Fibroblast of skin of abdomen (primary cell): ENCODE data around the gene BEST3.
A peak's percentile ranks its signal among the peaks of the same experiment; 100 is the strongest.

Experiments
- DNase-seq: peaks from one replicate; pipeline ENCODE4 v3.0.0-alpha.2; 2013

Gene BEST3

GRCh38 chr12:69688021-69688420 is 11.1 kb downstream of the BEST3 start:
- peak; percentile 57 for DNase-seq

DNA sequence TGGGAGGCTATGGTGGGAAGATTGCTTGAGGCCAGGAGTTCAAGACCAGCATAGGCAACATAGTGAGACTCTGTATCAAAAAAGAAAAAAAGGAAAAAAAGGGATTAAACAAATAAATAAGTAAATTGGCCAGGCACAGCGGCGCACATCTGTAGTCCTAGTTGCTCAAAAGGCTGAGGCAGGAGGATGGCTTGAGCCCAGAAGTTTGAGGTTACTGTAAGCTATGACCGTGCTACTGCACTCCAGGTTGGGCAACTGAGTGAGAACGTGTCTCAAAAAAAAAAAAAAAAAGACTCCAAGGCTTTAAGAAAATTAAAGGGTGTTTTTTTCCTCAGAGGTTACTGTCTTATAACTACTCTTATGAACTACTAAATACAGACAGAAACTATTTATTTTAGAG is 11.7 kb downstream of the BEST3 start:
- peak; percentile 12 for DNase-seq

GRCh38 chr12:69686731-69687130 is 12.4 kb downstream of the BEST3 start:
- DNase-seq, result no peak

DNA sequence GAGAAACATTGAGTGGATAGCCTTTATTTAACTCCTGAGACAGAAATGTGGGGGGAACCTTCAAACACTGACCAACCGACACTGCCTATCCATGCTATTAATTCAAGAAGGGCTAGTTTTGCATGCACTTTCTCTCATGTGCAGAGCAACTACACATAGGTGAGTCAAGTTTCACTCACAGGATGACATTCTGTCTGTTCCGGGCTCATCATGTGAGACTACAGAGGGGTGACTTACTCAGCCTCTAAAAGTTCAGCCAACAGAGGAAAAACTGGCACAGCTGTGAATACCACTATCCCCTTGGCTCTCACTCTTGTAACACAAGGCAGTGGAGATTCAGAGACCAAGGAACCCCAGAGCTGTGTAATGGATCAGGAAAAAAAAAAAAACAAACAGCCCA is 13.3 kb downstream of the BEST3 start:
- DNase-seq, result peak; percentile 53

DNA sequence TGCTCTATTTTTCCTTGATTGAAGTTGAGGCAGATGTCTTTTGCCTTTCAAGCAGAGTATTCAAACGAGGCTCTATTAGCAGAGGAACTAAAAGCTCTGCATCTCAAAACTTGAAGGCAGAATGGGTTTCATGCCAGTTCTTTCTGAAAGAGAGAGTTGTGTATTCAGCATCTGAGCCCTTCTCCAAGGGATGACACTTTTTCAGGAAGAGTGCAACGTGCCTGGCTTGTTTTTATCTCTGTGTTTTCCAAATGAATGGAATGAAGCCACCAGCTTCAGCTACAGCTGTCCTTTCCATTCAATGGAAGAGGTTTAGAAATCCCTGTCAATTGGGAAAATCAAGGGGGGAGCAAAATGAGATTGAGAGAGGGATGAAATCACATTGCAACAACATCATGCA is 14.6 kb downstream of the BEST3 start:
- no peak for DNase-seq

- DNase-seq, result no peak
These were observed 16.9 kb downstream of the BEST3 start for GRCh38 chr12:69682110-69682755.

- DNase-seq, result peak; percentile 32
These were observed 20.0 kb downstream of the BEST3 start for GRCh38 chr12:69679119-69679518.

GRCh38 chr12:69676257-69677012 is 22.7 kb downstream of the BEST3 start:
- peak; percentile 33 for DNase-seq

GRCh38 chr12:69672195-69672594 is 26.9 kb downstream of the BEST3 start:
- no peak for DNase-seq

DNA sequence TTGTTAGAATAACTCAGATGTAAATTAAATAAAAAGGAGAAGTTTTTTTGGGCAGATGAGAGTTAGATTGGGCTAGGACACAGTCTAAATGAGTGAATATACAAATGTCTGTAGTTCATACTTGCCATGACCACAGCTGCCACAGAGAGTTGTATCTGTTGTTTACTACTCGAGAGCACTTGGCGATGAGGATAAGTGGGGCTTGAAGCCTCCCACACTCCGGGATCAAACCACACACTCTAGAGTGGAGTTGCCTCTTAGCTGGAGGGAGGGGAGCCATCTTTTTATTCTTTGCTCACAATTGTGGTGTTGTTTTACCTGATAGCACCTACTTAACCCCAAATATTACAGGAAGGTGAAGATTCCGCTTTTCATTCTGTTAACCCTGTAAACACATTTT is 27.5 kb downstream of the BEST3 start:
- DNase-seq, result no peak

GRCh38 chr12:69666798-69667197 is 32.3 kb downstream of the BEST3 start:
- no peak for DNase-seq

- DNase-seq, result peak; percentile 8
These were observed 34.1 kb downstream of the BEST3 start for GRCh38 chr12:69664930-69665377.

DNA sequence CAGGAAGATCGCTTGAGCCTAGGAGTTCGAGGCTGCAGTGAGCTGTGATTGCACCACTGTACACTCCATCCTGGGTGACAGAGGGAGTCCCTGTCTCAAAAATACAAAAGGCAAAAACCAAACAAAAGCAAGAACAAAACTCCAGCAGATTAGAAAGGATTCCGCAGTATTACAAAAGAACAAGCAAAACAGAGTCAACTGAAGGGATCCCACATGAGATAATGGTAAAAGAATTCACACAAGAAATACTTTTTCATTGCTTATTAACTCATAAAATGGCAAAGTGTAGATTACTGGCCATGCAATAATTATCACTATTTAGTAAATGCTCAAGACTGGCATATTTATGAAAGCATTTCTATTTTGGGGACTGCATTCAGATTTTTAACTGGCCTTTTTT is 35.4 kb downstream of the BEST3 start:
- no peak for DNase-seq

- DNase-seq, result no peak
These were observed 36.3 kb downstream of the BEST3 start for GRCh38 chr12:69662764-69663163.

DNA sequence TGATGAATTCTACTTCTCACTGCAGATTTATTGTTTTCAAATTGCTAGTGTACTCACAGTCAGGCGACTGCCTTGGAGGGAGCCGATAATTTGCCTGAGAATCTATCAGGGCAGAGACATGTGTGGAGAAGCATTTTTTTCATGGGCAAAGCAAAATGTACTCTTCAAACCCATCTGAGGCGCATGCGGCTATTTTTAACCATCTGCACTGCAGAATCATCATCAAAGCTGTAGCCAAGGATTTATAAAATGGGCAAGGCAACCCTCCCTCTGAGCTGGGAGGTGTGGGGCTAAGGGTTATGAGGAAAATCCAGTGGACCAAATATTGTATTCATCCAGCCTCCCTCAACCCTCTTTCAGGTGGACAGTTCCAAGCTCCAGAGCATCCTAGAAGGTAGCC is 37.7 kb downstream of the BEST3 start:
- no peak for DNase-seq

DNA sequence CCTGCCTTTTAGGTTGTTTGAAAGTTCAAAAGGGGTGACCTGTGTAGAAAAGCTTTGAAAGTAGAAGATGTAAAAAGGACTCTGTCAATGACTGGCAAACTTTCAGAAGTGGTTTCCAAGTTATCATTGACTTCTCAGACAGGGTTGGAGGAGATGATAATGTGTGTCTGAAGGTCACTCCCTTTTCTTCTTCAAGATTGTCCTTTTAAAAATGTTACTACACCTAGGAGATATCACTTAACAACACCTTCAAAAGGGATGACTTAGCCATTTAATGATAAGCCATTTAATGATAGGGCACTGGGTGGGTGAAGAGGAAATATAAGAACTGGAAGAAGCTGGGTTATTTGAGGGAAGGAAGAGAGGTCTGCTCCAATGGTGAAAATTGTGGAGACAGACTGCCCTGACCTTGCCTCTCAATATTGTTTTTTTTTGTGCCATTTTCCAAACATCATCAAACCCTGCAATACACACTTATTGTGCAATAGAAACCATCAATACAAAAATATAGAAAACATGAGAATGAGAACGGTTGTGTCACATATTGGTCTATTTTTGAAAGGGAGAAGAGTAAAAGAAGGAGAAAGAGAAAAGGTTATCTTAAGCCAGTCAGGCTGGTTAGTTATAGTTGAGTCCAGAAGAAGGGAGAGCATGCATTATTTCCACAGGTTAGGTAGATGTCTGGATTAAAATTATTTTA is 38.8 kb downstream of the BEST3 start:
- DNase-seq, result no peak

- DNase-seq, result no peak
These were observed 40.9 kb downstream of the BEST3 start for GRCh38 chr12:69658203-69658602.

DNA sequence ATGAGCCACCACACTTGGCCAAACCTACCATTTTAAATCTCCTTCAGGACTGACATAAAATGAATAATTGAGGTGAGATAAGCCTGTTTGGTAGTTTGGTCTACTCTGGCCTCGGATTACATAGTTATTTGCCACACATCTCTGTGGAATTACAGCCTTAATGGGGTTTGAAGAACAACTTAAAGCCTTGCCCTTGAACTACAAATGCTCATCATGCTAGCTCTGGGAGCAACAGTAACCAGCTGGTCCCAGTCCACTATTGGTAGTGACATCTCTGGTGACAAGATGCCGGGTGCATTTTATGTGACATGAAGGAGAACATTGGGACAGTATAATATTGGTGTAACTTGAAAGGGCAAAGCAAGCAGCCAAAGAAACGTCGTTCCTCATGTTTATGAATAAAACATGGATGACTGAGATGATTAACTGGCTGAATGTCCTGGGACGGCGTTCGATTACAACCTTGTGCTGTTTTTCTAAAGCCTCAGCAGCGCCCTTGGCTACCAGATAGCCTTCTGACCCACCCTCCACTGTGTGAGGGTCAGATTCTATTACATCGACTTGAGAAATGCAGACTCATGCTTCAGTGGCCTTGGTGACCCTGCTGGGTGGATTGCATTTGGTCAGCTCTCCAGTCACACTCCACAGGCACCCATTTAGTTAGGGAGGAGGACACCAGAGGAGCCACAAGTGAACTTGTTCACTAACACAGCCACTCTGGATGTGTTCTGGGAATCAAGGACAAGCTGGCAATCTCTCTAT is 41.5 kb downstream of the BEST3 start:
- peak; percentile 14 for DNase-seq

GRCh38 chr12:69655616-69656340 is 43.3 kb downstream of the BEST3 start:
- peak; percentile 92 for DNase-seq

DNA sequence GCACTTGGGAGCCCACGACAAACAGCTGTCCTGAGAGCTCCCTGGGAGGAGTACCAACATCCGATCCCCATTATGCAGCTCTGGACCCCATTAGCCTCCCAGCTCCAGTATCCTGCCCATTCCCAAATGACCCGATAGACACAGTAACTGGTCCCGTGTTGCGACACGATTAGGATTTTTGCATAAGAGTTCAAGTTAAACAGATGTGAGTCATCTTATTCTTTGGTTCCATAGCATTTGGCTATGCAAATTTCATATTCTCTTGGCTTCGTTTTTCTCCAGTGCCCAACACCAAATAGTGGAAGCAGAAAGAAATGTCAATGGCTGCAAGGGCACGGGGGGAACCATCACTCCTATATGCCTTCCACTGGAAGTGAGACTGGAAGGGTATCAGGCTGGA is 45.4 kb downstream of the BEST3 start:
- peak; percentile 40 for DNase-seq

- no peak for DNase-seq
These were observed 47.2 kb downstream of the BEST3 start for GRCh38 chr12:69651922-69652321.

DNA sequence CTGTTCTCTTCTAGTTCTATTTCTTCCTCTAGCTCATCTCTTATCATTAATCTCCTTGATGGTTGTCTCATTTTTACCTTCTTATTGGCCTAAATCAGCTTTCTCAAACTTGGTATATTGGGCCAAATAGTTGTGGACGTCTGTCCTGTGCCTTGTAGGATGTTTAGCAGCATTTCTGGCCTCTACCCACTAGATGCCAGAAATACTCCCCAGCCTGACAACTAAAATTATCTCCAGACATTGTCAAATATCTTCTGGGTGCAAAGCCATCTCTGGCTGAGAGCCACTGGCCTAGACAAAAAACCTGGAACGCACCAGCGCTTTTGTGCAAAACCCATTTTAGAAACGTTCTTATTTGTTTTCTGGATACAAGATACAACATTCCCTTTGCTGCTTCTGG is 49.6 kb downstream of the BEST3 start:
- DNase-seq, result no peak
